DMS153 treated with DMSO at 0.1 percent for 48 hours (cell line): Measurements from ENCODE around the gene STK24.
A peak's percentile ranks its signal among the peaks of the same experiment; 100 is the strongest.
"Not testable (repeated sequence)": the region's sequence is repeated elsewhere in the genome, so short reads cannot be mapped to it uniquely, and the experiment has no call there.

Experiments
- DNase-seq: peaks from one replicate; lab custom pipeline; 2025; ENCODE audit not compliant: unreplicated experiment; lab: John Stamatoyannopoulos, UW

STK24 gene

DNA sequence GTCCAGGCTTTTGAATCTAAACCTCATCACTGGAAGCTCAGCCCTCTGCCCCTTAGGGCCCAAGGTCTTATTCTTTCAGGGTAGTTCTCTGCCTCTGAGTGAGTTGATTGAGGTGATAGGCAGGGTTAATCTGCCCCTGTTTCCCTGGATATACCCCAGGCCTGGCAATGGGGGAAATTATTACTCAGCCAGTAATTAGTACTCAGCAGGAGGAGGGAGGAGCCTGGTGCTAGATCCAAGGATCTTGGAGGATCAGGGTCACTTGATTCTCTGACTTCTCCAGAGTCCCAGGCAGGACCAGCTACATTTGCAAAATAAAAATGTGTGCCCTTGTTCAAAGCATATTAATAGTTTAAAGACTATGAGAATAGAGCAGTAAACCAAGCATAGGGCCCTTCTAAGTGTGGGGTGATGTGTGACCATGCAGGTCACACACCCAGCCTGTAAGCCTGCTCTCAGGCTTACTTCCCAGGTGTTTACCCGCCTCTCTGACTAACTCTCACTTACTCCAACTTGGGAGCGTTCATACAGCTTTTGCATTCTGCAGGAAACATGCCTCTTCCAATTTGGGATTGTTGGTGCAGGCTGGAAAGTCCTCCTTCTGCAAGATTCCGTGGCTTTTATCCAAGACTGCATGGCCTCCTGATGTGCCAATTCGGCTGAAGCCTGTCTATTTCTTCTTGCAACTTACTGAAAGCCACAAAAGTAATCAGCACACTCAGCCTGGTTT, 7.9 kb upstream of the STK24 start:
- DNase-seq: no peak

DNA sequence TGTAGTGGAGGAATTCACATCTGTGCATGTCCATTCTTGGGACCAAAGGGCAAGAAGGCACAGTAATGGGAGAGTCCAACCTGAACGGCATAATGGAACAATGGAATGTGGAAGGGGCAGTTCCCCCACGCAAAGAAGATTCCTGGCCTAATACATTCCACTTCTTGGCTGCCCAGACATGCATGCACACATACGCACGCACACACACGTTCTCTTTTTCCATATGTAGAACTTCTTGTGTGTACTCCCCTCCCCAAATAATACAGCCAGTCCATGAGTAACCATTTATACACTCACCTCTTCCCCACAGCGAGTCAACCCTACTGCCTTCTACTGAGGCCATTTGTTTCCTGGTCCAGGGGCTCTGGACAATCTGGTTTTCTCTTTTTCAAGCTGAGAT, 6.0 kb upstream of the STK24 start:
- DNase-seq: no peak

DNA sequence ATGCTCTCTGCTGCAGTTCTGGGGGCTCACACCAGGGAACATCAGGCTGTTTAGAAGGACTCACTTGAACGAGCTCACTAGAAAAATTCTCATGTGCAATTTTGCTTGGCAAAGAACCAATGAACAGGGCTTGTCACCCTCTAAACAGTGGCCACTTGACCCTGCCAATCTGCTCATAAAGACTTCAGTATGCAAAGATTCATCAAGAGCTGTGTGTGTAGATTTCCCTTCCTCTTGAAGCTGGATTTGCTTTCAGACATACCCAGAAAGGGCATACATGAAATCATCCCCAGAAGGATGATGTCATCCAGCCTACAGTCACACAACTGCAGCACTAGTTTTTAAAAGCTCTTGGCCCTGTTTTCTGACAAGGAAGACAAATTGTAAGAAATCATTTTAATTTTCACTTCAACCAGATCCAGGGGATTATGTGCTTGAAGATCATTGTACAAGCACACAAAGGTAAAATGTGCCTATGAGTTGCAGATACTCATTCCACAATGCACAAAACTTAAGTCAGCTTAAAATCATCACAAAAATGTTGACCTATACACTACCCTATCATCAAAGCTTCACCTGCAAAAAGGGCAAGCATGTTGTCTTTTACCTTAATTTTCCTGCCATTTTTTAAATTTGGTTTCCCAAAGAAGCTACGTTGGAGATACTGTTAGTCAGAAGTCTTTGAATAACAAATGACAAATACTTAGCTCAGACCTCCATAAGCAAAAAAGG, 5.2 kb upstream of the STK24 start:
- DNase-seq: no peak

DNA sequence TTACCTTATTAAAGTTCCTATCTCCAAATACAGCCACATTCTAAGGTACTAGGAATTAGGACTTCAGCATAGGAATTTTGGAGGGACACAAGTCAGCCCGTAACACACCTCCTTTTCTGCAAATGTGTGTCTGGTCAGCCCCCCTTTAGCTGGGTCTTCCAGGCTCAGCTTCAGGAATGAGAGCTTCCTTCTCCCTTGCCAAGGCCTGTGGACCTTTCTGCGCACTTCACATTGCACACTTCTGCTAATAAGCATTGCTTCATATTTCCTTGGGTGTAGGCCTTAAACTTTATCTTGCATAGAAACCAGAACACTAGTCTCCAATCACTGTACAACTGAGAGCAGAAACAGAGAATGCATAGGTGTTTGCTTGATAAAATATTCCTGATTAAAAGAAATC, 4.5 kb upstream of the STK24 start:
- no peak for DNase-seq

DNA sequence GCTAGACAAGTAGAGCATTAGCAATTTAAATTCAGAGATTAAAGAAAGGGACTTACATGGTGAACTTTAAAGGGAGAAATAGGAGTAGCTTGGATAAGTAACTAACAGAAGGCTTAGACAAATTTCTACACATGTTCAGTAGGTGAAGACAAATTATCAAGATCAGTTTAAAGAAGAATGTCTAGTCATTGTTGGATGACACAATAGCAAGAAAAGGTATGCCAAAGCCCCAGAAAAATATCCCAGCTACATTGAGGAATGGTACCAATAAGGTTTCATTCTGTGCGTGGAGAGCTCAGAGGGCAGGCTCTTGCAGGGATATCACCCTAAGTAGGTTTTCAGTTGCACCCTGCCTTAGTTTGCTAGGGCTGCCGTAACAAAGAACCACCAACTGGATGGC, 3.5 kb upstream of the STK24 start:
- DNase-seq: no peak

DNA sequence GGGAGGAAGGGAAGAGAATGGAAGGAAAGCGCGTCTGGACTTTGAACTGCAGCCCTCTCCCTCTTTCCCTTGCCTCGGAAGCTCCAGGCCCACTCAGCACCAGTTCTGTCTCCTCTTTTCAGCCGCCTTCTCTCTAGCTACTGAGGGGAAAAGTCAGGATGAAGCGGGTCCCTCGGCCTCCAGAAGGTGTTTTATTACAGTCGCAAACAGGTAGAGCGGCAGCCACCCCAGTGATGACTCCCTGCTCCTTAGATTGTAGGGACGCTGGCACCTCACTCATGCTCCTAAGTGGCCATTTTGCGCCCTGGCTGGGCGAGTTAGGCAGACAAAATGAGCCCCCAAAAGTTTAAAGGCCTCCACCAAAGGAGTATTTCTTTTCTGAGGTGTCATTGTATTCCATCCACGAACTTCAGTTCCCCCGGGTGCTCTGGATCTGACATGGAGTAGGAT, 954 bp upstream of the STK24 start:
- peak; percentile 18 for DNase-seq

DNA sequence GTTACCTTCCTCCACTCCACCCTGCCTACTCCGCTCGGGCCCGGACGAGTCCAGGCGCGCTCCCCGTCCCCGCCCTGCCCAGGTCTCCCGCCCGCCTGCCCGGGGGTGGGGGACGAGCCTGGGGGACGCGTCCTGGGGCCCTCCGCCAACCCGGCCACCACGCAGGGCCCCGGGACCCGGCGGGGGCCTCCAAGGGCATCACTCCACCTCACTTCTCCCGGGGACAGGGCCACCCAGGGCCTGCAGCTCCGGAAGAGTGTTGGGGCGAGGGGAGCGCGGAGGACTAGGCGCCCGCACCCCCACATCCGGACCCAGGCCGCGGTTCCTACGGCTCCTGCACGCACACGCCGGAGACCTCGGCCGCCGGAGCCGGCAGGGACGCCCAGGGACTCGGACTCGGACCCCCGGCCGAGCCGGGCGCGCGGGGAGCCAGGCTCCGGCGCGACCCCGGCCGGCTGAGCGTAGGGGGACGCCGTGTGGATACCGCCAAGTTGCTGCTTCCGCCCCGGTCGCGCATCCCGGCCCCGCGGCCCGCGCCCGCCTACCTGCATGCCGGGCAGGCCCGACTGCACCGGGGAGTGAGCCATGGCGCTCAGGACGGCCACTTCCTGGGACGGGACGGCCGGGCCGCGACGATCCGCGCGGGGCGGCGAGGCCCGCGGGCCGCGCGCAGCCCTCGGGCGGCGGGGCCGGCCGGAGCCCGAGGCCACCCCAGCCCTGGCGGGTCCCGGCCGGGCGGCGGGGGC, 534 bp downstream of the STK24 start:
- DNase-seq: no peak

DNA sequence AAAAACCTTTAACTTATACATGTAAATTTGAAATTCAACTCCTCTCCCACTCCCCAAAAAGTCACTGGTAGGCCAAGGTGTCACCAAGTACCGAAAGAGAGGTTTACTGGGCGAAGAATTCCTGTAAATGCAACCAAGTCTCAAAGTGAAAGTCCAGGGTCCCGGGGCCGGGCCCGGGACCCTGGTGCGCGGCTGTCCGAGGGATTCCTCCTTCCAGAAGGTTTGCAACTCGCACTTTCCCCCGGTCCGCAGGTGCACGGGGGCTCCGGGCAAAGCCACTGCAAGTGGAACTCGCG, 1.1 kb downstream of the STK24 start:
- DNase-seq: no peak

DNA sequence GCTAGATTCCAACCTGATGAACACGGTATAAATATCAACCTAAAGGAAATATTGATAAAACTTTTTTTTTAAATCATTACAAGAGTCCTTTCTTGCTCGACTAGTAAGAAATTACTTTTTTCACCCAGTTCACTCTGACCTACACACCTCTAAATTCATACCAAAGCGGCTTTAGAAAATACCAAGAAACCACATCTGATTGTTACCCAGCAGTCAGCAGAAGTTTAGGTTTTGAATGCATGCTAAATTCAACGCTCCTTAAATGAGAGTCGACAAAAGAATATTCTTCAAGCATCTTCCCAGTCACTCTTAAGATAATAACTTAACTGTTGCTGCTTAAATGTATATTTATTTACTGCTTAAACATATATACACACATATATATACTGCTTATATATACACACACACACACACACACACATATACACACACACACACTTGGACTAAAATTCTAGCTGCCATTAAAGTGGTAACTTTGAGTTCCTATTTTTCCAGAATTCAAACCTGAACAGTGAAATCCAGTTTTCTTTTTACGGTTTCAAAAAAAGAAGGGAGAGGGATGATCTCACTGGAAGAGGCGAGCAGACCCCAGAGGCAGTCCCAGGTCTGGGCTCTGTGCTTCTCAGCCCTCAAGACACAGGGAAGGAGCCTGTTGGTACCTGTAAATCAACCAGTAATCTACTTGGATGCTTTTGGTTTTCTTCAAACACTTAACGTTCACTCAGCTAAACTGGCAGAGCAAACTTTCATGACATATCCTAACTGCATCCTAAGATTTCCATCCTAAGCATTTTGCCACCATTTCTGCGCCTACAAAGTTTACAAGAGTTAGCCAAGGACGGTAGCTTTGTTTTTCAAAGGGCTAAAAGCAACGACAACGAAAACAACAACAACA, 1.7 kb downstream of the STK24 start:
- no peak for DNase-seq

DNA sequence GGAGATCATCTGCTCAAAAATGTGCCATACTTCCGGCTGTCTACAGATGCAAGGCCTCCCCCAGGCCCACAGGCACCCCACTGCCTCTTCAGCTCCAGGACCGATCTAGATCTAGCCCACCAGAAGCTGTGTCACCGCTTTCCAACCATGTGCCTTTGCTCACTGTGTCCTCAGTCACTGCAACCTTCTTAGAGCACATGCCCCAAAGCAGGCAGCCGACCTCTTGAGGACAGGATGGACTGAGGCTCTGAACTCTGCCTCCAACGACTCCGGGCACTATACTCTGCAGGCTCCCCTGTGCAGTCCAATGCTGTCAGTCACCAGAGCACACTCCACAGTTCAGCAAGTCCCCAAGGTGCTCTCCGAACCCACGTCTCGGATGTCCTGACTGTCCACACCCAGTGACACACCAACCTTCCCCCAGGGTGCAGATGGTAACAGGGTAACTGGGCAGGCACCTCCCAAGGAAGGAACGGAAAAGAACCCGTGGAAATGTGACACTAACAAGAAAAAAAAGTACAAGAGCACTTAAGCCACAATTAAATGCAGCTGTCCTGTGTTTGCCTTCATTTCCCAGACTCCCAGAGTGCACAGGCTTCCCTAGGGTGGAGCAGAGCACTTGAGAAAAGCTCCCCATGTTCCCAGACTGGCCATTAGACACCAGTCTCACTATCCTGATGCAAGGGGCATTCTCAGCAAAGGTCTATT, 4.8 kb downstream of the STK24 start:
- DNase-seq: peak; percentile 59

DNA sequence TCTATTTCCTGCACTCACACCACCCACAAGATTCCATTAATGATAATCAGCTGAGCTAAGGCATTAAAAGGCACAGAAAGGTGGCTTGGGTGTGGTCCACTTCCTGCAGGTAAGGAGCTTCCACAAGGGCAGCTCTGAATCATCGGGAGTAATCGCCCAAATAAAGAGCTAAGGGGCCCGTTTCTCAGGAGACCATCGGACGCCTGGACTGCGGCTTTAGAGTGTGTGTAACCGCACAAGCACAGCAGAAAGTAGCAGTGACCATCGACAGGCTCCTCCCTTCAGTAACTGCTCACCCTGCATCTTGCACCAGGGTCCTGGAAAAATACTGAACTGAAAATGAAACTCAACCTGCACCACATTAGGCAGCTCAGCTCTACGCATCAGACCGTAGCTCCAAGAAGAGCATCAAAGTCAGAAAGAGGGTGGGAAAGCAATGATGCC, 6.0 kb downstream of the STK24 start:
- peak; percentile 71 for DNase-seq

DNA sequence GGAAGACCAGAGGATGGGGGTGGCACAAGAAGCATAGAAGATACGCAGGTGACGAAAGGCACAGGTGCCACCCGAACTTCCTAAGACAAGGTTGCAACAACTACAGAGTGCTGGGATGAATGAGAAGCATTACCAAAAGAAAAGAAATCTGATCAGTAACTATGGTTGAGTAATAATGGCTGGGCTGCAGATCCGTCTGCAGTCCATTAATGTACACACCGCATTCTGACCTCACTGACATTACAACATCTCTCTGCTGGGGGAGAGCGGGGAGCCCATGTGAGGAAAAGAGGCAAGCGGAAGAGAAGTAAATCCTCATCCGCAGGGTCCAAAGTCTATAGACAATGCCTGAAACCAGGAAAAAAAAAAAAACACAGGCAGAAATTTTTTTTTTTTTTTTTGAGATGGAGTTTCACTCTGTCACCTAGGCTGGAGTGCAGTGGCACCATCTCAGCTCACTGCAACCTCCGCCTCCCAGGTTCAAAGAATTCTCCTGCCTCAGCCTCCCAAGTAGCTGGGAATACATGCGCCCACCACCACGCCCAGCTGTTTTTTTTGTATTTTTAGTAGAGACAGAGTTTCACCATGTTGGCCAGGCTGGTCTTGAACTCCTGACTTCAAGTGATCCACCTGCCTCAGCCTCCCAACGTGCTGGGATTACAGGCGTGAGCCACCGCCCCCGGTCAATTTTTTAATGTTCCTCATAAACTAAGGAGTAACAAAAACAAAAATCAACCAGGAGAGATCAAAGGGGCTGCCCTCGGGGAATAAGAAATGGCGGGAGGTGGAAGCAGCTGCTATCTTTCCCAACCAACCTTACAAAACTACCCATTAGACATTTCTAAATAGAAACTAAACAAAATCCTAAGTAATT, 7.2 kb downstream of the STK24 start:
- DNase-seq: not testable (repeated sequence)

DNA sequence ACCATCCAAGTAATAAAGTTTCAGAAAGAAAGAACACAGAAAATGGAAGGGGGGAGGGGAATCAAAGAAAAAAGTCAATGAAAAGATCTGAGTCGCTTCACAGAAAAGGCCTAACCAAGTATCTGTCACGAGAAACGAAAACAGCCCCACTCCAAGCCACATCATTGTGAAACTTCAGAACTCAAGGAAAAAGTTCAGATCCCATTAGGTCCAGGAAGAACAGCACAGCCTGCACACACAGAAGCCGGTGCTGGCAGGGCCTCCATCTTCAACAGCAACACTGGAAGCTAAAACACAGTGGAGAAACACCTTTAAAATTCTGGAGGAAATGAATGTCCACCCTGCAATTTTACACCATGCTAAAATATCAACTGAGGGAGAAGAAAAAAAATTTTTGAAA, 8.0 kb downstream of the STK24 start:
- DNase-seq: no peak

DNA sequence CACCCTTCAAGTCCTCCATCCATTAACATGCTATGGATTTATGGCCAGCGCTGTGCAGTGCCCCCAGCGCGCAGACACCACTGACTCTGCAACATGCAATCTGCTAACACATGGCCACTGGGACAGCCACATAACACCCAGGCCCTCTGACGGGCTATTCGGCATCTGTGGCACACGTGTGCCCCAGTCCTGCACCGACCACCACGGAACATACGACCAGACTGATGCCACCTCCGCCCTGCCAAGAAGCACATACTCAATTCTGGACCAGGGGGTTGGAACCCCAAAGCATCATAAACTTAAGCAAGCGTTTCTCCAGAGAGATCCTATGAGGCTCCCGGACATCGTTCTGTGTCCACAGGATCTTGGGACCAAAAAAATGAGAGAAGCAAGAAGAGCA, 9.8 kb downstream of the STK24 start:
- no peak for DNase-seq

DNA sequence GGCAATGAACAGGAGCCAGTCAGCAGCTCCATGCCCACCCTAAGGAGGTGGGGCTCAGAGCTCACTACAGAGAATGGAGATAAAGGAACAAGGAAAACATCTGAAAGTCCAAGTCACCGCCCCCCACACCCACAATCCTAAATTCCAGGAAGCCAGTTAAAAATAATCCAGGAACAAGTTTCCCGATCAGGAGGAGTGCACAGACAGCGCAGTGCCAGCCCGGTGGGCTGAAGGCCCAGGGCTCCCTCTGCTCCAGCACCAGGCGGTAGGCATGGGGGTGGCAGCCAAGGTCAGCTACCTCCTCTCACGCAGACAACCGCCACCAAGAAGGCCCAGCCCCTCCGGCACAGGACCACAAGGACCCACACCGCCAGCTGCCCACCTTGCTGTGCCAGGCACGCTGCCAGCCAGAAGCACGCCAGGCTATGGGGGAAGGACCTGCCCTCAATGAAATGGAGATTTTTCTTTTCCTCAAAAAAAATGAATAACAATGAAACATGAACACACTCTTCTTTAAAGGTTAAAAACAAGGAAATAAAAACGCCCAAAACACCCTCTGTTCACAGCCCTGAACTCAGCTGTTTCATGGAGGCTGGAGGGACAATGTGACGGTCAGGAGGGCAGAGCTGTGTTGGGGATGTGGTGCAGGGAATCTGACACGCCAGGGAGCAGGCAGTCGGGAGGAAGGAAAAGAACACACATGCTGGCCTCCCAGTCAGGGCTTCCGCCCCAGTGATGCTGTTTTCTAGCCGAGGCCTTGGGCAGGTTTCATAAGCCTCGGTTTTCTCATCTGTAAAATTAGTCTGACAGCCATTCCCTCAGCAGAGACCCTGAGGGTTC, 11.0 kb downstream of the STK24 start:
- no peak for DNase-seq

DNA sequence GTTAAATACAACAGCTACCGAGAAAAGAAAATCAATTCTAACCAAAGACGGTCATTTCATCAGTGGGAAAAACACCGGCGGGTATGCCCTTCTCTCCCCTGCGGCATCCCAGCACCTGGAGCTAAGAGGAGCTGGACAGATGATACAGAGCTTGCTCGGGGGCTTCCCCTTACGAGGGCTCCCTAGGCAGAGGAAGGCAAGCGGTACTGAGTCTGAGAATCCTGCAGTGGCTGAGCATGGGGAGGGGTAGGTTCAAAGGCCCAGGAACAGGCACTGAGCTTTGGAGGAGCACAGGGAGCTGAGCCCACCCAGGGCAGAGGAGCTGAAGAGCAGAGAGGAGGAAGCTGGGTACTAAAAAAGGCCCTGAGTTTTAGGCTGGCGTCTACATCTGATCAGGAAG, 12.7 kb downstream of the STK24 start:
- no peak for DNase-seq

DNA sequence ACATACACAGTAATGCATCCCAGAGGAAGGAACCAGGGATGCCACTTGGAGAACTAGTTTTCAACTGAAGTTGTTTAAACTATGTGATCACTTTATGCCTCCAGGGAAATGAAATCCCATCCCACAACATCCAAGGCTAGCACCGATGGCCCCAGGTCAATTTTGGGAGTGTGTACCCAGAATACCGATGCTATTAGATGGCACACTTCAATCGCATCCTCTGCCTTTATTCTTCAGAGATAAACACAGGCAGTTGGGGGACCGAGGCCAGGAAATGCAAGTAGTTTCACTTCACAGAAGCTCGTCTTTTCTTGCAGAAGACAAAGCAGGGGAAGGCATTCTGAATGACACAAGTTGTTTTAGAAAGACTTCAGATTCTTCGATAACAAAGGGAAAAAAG, 13.8 kb downstream of the STK24 start:
- no peak for DNase-seq

DNA sequence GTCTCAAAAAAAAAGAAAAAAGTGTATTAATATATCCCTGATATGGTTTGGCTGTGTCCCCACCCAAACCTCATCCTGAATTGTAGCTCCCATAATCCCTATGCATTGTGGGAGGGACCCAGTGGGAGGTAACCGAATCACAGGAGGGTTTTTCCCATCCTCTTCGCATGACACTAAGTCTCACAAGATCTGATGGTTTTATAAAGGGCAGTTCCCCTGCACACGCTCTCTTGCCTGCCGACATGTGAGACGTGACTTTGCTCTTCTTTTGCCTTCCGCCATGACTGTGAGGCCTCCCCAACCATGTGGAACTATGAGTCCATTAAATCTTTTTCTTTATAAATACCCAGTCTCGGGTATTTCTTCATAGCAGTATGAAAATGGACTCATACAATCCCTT, 17.7 kb downstream of the STK24 start:
- no peak for DNase-seq
